Glutamatergic neuron (in vitro differentiated cells): ENCODE data around the gene SMIM9. TPM values are rescaled to one million over a fixed set of nuclear protein-coding genes. Genes with fewer than 3 reads are reported as not detected.

ENCODE experiments used
- DNase-seq: peaks from one replicate; pipeline ENCODE4 v3.0.0; 2022
- H3K27ac Mint-ChIP-seq: one replicate; pipeline ENCODE4 v1.8.0; 2020; ENCODE audit warnings: mild to moderate bottlenecking, mixed read lengths, inconsistent platforms; ENCODE audit not compliant: unreplicated experiment
- H3K27me3 Mint-ChIP-seq: one replicate; pipeline ENCODE4 v1.8.0; 2020; ENCODE audit warnings: mild to moderate bottlenecking, moderate library complexity, mixed read lengths, inconsistent platforms; ENCODE audit not compliant: unreplicated experiment
- H3K36me3 Mint-ChIP-seq: one replicate; pipeline ENCODE4 v1.8.0; 2020; ENCODE audit warnings: mild to moderate bottlenecking, mixed read lengths, inconsistent platforms; ENCODE audit not compliant: unreplicated experiment
- H3K4me1 Mint-ChIP-seq: one replicate; pipeline ENCODE4 v1.8.0; 2020; ENCODE audit warnings: mild to moderate bottlenecking, low read depth, mixed read lengths, inconsistent platforms; ENCODE audit not compliant: unreplicated experiment
- H3K4me3 Mint-ChIP-seq: one replicate; pipeline ENCODE4 v1.8.0; 2020; ENCODE audit warnings: mild to moderate bottlenecking, mixed read lengths, inconsistent platforms; ENCODE audit not compliant: unreplicated experiment
- H3K9me3 Mint-ChIP-seq: one replicate; pipeline ENCODE4 v1.8.0; 2020; ENCODE audit warnings: mild to moderate bottlenecking, moderate library complexity, mixed read lengths, inconsistent platforms; ENCODE audit not compliant: unreplicated experiment
- CTCF ChIP-seq: fragments of 200-600 bp; sonication (generic); IDR thresholded peaks from one replicate; pipeline ENCODE4 v1.5.0; 2021; ENCODE audit not compliant: partially characterized antibody, unreplicated experiment
- total RNA-seq: library from RNA; stranded (reverse); fragmentation: NEBNext Ultra II Directional; extraction: Animal tissue kit (Norgen Biotek cat#: 25700); gene quantifications from one replicate; pipeline ENCODE4 v1.2.1, GENCODE V29; 2021; ENCODE audit not compliant: unreplicated experiment

SMIM9 gene
- total RNA-seq, 1 donor from 2014 or later, result not detected

GRCh38 chrX:154840856-154841255, 6.4 kb upstream of the SMIM9 start:
- DNase-seq, result no peak
- Mint-ChIP-seq H3K4me1 (no peaks in the 10 kb centered on the region), H3K36me3 (no peaks in the 10 kb centered on the region), H3K9me3 (peaks cover 4% of the 10 kb centered on the region), H3K4me3 (no peak overlapping the region), H3K27ac (no peak overlapping the region), H3K27me3 (no peaks in the 10 kb centered on the region)
- TF ChIP-seq CTCF, result peak; percentile 22

GRCh38 chrX:154836163-154836562, 1.7 kb upstream of the SMIM9 start:
- Mint-ChIP-seq H3K4me3 (no peak overlapping the region), H3K4me1 (no peaks in the 10 kb centered on the region), H3K36me3 (no peaks in the 10 kb centered on the region), H3K27me3 (no peaks in the 10 kb centered on the region), H3K9me3 (peaks cover 4% of the 10 kb centered on the region), H3K27ac (no peak overlapping the region)
- TF ChIP-seq CTCF, result no peak
- no peak for DNase-seq

- Mint-ChIP-seq H3K4me1 (no peaks in the 10 kb centered on the region), H3K27ac (no peak overlapping the region), H3K27me3 (no peaks in the 10 kb centered on the region), H3K4me3 (no peak overlapping the region), H3K9me3 (peaks cover 2% of the 10 kb centered on the region), H3K36me3 (no peaks in the 10 kb centered on the region)
- DNase-seq, result no peak
- TF ChIP-seq CTCF, result no peak
Observed at GRCh38 chrX:154833746-154834274, 652 bp downstream of the SMIM9 start.

- Mint-ChIP-seq H3K27me3 (no peaks in the 10 kb centered on the region), H3K9me3 (no peaks in the 10 kb centered on the region), H3K4me3 (no peak overlapping the region), H3K36me3 (no peaks in the 10 kb centered on the region), H3K27ac (no peak overlapping the region), H3K4me1 (no peaks in the 10 kb centered on the region)
- no peak for TF ChIP-seq CTCF
- DNase-seq, result no peak
Observed at GRCh38 chrX:154829926-154830442, 4.5 kb downstream of the SMIM9 start.

GRCh38 chrX:154829134-154829533, 5.3 kb downstream of the SMIM9 start:
- DNase-seq, result no peak
- Mint-ChIP-seq H3K27me3 (no peaks in the 10 kb centered on the region), H3K36me3 (no peaks in the 10 kb centered on the region), H3K9me3 (no peaks in the 10 kb centered on the region), H3K27ac (no peak overlapping the region), H3K4me3 (no peak overlapping the region), H3K4me1 (no peaks in the 10 kb centered on the region)
- TF ChIP-seq CTCF, result no peak
